Measurements from ENCODE around the gene LGMN. TPM values are rescaled to one million over a fixed set of nuclear protein-coding genes. Genes with fewer than 3 reads are reported as not detected.
A peak's percentile ranks its signal among the peaks of the same experiment; 100 is the strongest.

The LGMN gene
- total RNA-seq, 1 donor from 2014 or later = 100 TPM

DNA sequence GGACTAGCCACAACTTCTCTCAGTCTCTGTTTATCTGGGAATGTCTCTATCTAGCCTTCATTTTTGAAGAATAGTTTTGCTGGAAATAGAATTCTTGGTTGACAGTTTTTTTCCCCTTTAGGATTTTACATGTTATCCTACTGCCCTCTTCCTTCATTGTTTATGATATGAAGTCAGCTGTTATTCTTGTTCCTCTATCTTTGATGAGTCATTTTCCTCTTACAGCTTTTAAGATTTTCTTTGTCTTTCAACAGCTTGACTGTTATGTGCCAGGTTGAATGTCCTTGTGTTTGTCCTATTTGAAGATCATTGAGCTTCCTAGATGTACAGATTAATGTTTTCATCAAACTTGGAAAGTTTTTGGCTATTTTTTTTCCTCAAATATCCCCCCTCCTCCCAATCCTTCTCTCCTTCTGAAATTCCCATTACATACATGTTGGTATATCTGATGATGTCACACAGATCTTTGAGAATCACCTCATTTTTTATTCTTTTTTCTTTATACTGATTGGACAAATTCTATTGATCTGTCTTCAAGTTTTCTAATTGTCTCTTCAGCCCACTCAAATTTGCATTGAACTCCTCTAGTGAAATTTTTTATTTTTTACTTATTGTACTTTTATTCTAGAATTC lies 41.1 kb upstream of the LGMN start:
- Histone ChIP-seq H3K9me3 (replicated peaks) (peaks cover 35% of the 10 kb centered on the region), H3K27ac (replicated peaks) (no peak overlapping the region), H3K4me1 (peaks cover 30% of the 10 kb centered on the region), H3K36me3 (no peaks in the 10 kb centered on the region), H3K4me3 (no peak overlapping the region), H3K27me3 (ENCODE audit: low read depth) (no peaks in the 10 kb centered on the region)
- intact Hi-C loops (cut with micrococcal nuclease) = no loop called here
- DNase-seq = no peak
- TF ChIP-seq, protein P1, sequence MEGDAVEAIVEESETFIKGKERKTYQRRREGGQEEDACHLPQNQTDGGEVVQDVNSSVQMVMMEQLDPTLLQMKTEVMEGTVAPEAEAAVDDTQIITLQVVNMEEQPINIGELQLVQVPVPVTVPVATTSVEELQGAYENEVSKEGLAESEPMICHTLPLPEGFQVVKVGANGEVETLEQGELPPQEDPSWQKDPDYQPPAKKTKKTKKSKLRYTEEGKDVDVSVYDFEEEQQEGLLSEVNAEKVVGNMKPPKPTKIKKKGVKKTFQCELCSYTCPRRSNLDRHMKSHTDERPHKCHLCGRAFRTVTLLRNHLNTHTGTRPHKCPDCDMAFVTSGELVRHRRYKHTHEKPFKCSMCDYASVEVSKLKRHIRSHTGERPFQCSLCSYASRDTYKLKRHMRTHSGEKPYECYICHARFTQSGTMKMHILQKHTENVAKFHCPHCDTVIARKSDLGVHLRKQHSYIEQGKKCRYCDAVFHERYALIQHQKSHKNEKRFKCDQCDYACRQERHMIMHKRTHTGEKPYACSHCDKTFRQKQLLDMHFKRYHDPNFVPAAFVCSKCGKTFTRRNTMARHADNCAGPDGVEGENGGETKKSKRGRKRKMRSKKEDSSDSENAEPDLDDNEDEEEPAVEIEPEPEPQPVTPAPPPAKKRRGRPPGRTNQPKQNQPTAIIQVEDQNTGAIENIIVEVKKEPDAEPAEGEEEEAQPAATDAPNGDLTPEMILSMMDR (IDR thresholded peaks at IDR 0.05; ENCODE audit: borderline replicate concordance) = no peak

DNA sequence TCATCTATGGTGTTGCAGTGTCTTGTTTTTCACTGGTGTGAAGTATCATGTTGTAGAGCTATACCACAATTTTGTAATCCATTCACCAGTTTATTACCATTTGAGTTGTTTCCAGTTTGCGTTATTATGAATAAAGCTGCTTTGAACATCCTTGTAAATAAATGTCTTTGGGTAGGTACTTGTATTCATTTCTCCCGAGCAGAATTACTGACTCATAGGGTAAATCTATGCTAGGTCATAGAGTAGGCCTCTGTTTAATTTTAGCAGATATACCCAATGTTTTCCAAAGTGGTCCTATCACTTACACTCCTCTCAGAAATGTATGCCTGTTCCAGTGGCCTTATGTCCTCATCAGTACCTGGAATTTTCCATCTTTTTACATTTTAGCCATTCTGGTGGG lies 39.1 kb upstream of the LGMN start:
- intact Hi-C loops (cut with micrococcal nuclease) = no loop called here
- H3K4me3 ChIP-seq = no peak overlapping the region
- peaks cover 35% of the 10 kb centered on the region for H3K9me3 ChIP-seq (replicated peaks)
- H3K27me3 ChIP-seq (ENCODE audit: low read depth) = no peaks in the 10 kb centered on the region
- DNase-seq = no peak
- TF ChIP-seq, protein P1 (IDR thresholded peaks at IDR 0.05; ENCODE audit: borderline replicate concordance) = no peak
- H3K36me3 ChIP-seq = no peaks in the 10 kb centered on the region
- peaks cover 18% of the 10 kb centered on the region for H3K4me1 ChIP-seq
- no peak overlapping the region for H3K27ac ChIP-seq (replicated peaks)

DNA sequence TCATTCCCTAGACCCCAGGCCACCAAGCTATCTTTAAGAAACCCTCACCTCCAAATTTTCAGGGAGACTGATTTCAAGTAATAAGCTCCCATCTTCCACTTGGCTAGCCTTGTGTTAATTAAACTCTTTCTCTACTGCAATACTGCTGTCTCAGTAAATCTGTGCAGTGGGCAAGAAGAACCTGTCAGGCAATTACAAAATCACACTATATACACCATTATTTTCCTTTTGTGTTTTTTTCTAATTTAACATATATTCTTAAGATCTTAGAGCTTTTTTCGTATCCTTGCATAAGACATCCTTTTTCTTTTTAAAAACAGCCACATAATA lies 38.0 kb upstream of the LGMN start:
- TF ChIP-seq, protein P1 (IDR thresholded peaks at IDR 0.05; ENCODE audit: borderline replicate concordance) = no peak
- Histone ChIP-seq H3K4me1 (peaks cover 18% of the 10 kb centered on the region), H3K27me3 (ENCODE audit: low read depth) (no peaks in the 10 kb centered on the region), H3K27ac (replicated peaks) (peak overlapping the region; percentile 73), H3K9me3 (replicated peaks) (peaks cover 35% of the 10 kb centered on the region), H3K36me3 (no peaks in the 10 kb centered on the region), H3K4me3 (no peak overlapping the region)
- no peak for DNase-seq
- intact Hi-C loops (cut with micrococcal nuclease) = no loop called here

DNA sequence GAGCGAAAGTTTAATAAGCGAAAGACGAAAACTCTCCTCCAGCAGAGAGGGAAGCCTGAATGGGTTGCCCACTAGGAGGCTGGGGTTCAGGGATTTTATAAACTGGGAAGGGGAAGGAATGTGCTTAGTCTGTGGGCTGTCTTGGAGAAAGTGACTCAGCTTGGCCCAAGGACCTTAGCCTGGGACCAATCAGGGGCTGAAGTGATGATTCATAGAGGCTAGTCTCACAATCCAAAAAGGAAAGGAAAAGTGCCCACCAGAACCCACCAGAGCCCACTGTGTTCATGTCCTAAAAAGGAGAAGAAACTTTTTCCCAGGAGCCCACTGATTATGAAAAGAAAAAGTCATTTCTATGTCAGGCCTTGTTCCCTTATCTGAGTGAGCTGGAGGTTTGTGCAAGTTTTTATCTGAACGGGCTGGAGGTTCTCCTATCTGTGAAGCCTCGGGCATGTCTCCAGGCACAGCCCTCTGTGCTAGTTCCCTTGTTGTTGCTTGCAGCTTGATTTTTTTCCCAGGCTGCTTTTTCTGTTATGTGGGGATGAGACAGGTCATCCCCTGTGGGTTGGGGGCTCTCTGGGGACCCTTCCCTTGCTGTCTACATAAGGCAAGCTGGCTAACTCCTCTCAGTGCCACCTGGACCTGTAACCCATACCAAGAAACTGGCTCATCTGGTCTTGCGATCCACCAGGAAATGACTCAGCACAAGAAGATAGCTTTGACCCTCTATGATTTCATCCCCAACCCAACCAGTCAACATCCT lies 37.4 kb upstream of the LGMN start:
- peak overlapping the region; percentile 73 for H3K27ac ChIP-seq (replicated peaks)
- H3K27me3 ChIP-seq (ENCODE audit: low read depth) = no peaks in the 10 kb centered on the region
- DNase-seq = peak; percentile 57
- TF ChIP-seq, protein P1 (IDR thresholded peaks at IDR 0.05; ENCODE audit: borderline replicate concordance) = no peak
- intact Hi-C loops (cut with micrococcal nuclease) = loop anchor here (2.0 kb wide), 1 partner anchor 71 kb away; no protein-coding TSS in a partner anchor
- H3K4me3 ChIP-seq = no peak overlapping the region
- H3K4me1 ChIP-seq = peaks cover 18% of the 10 kb centered on the region
- H3K36me3 ChIP-seq = no peaks in the 10 kb centered on the region
- H3K9me3 ChIP-seq (replicated peaks) = peaks cover 35% of the 10 kb centered on the region

DNA sequence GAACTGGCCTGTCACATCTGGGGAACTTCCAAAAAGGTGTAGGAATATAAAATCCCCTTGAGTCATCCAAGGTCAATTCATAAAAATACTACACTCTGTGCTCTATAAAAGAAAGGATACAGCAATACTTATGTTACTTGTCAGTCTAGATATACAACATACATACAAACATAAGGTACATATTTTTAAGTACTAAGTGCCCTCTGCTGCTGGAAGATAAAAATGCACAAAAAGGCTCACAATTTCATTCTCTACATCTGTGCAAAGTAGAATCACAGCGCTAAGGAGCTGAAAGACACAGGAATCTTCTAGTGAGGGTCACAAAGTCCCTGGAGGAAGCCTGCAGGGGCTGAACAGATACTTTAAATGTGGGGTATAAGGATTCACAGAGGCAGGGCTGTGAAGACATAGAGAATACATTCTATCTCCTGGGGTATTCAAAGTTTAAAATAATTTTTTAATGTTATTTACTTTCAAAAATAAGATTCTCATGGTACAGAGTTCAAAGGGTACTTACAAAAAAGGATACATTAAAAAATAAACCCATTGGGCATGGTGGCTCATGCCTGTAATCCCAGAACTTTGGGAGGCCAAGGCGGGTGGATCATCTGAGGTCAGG lies 35.5 kb upstream of the LGMN start:
- Histone ChIP-seq H3K27me3 (ENCODE audit: low read depth) (no peaks in the 10 kb centered on the region), H3K27ac (replicated peaks) (no peak overlapping the region)
- DNase-seq = no peak

More for the DNA sequence above, 35.5 kb upstream of the LGMN start:
- Histone ChIP-seq H3K4me3 (no peak overlapping the region), H3K4me1 (peaks cover 20% of the 10 kb centered on the region), H3K36me3 (no peaks in the 10 kb centered on the region), H3K9me3 (replicated peaks) (peaks cover 18% of the 10 kb centered on the region)
- TF ChIP-seq, protein P1 (IDR thresholded peaks at IDR 0.05; ENCODE audit: borderline replicate concordance) = peak; percentile 71
- intact Hi-C loops (cut with micrococcal nuclease) = loop anchor here (2.0 kb wide), 1 partner anchor 69 kb away; no protein-coding TSS in a partner anchor

All from left ventricle myocardium inferior (tissue), 1 donor.